Stimulated activated CD8-positive, alpha-beta memory T cell treated with anti-CD3 and anti-CD28 coated beads, Interleukin-12 subunit alpha, Interleukin-12 subunit beta, amount 100 ng/mL, for 4 hours (primary cell): ENCODE measurements around the gene RNF180.
"Not testable (repeated sequence)": the region's sequence is repeated elsewhere in the genome, so short reads cannot be mapped to it uniquely, and the experiment has no call there.

Experiments
- DNase-seq: peaks from one replicate; pipeline ENCODE4 v3.0.0-alpha.2; 2020; ENCODE audit warnings: low read depth

The RNF180 gene

GRCh38 chr5:64285188-64286130 is 119.8 kb downstream of the RNF180 start:
- DNase-seq: no peak

- DNase-seq: no peak
Measured at GRCh38 chr5:64286381-64286780, 120.7 kb downstream of the RNF180 start.

- DNase-seq: not testable (repeated sequence)
Measured at GRCh38 chr5:64288496-64288895, 122.9 kb downstream of the RNF180 start.

GRCh38 chr5:64292611-64293215 is 127.1 kb downstream of the RNF180 start:
- DNase-seq: no peak

- DNase-seq: no peak
Measured at GRCh38 chr5:64295101-64295500, 129.5 kb downstream of the RNF180 start.

- DNase-seq: no peak
Measured at GRCh38 chr5:64298586-64298985, 132.9 kb downstream of the RNF180 start.

GRCh38 chr5:64299805-64300204 is 134.2 kb downstream of the RNF180 start:
- no peak for DNase-seq

- DNase-seq: no peak
Measured at GRCh38 chr5:64301566-64301965, 135.9 kb downstream of the RNF180 start.

GRCh38 chr5:64308135-64308534 is 142.5 kb downstream of the RNF180 start:
- no peak for DNase-seq

GRCh38 chr5:64312491-64312890 is 146.8 kb downstream of the RNF180 start:
- no peak for DNase-seq

GRCh38 chr5:64315778-64316177 is 150.1 kb downstream of the RNF180 start:
- DNase-seq: no peak

GRCh38 chr5:64318175-64318574 is 152.5 kb downstream of the RNF180 start:
- no peak for DNase-seq

- DNase-seq: no peak
Measured at GRCh38 chr5:64323591-64323990, 157.9 kb downstream of the RNF180 start.

GRCh38 chr5:64330728-64331231 is 165.1 kb downstream of the RNF180 start:
- no peak for DNase-seq

GRCh38 chr5:64331597-64332277 is 166.1 kb downstream of the RNF180 start:
- no peak for DNase-seq

GRCh38 chr5:64333886-64334285 is 168.2 kb downstream of the RNF180 start:
- DNase-seq: no peak

- DNase-seq: no peak
Measured at GRCh38 chr5:64339769-64340168, 174.1 kb downstream of the RNF180 start.

- no peak for DNase-seq
Measured at GRCh38 chr5:64340293-64340692, 174.7 kb downstream of the RNF180 start.

- no peak for DNase-seq
Measured at GRCh38 chr5:64341340-64341739, 175.7 kb downstream of the RNF180 start.

- no peak for DNase-seq
Measured at GRCh38 chr5:64344501-64344900, 178.9 kb downstream of the RNF180 start.

- DNase-seq: no peak
Measured at GRCh38 chr5:64347309-64347708, 181.7 kb downstream of the RNF180 start.

- no peak for DNase-seq
Measured at GRCh38 chr5:64364426-64364825, 198.8 kb downstream of the RNF180 start.

- DNase-seq: no peak
Measured at GRCh38 chr5:64384765-64385164, 219.1 kb downstream of the RNF180 start.
